Measurements from ENCODE around the gene YPEL2. TPM values are rescaled to one million over a fixed set of nuclear protein-coding genes. Genes with fewer than 3 reads are reported as not detected.

Gene YPEL2
- total RNA-seq, 1 experiment from 2014 or later, result 0.98 TPM

GRCh38 chr17:59426031-59426430 lies 94.6 kb downstream of the YPEL2 start:
- Mint-ChIP-seq H3K4me3 (no peak overlapping the region), H3K27me3 (ENCODE audit: low read depth) (no peaks in the 10 kb centered on the region), H3K27ac (no peak overlapping the region), H3K9me3 (no peaks in the 10 kb centered on the region), H3K4me1 (peaks cover 15 to 20% of the 10 kb centered on the region in 2 experiments; a peak in 3 of 4 replicates), H3K36me3 (ENCODE audit: insufficient read depth in 1 of 3, low read depth in 3 of 3) (no peaks in the 10 kb centered on the region)
- no peak overlapping the region for H3K23ac ChIP-seq (ENCODE audit: insufficient read length, low read depth, low read length)
- no peak overlapping the region for H2AK5ac ChIP-seq (ENCODE audit: insufficient read length, low read length)
- no peak overlapping the region for H2AFZ ChIP-seq (ENCODE audit: low read length)
- no peaks in the 10 kb centered on the region for H3K79me1 ChIP-seq (ENCODE audit: insufficient read depth, low read depth, low read length, poor library complexity, severe bottlenecking)
- no peak overlapping the region for H4K91ac ChIP-seq (ENCODE audit: insufficient read length, low read depth, low read length)
- no peaks in the 10 kb centered on the region; the same call in 1 of the 2 replicates for H3K4me1 ChIP-seq (ENCODE audit: insufficient read depth, low read length)
- no peak overlapping the region for H3K18ac ChIP-seq (ENCODE audit: insufficient read length, low read depth, low read length)
- H3K4ac ChIP-seq (ENCODE audit: low read depth, low read length), result no peak overlapping the region
- H3K23me2 ChIP-seq (ENCODE audit: insufficient read length, low read depth, low read length, poor library complexity, severe bottlenecking), result no peaks in the 10 kb centered on the region
- no peak overlapping the region for H3K27ac ChIP-seq (ENCODE audit: insufficient read length, low read depth, low read length)
- H3K79me2 ChIP-seq (ENCODE audit: insufficient read depth, low read length), result no peaks in the 10 kb centered on the region
- no CpG with 5 or more reads among the region's 9 CpGs for WGBS (ENCODE audit: extremely low coverage, insufficient read length, low lambda C conversion rate)
- no peak overlapping the region for H4K8ac ChIP-seq (replicated peaks; ENCODE audit: insufficient read length, low read depth, low read length)
- no peak overlapping the region for H2BK12ac ChIP-seq (ENCODE audit: insufficient read length, low read depth, low read length)
- no peak overlapping the region for H2BK20ac ChIP-seq (ENCODE audit: low read depth, low read length, poor library complexity, severe bottlenecking)
- no peak overlapping the region for H3K4me2 ChIP-seq (ENCODE audit: insufficient read depth, insufficient read length, low read length)
- no peak overlapping the region for H3T11ph ChIP-seq (ENCODE audit: low read length)
- no peaks in the 10 kb centered on the region for H4K20me1 ChIP-seq (ENCODE audit: control insufficient read depth, insufficient read depth, insufficient read length)
- no peaks in the 10 kb centered on the region for H3K27me3 ChIP-seq (ENCODE audit: insufficient read depth, low read length)
- H3K14ac ChIP-seq (ENCODE audit: insufficient read depth, low read length), result no peak overlapping the region
- no peak overlapping the region for H2BK120ac ChIP-seq (ENCODE audit: low read depth, low read length, poor library complexity, severe bottlenecking)
- no peak overlapping the region for H2BK5ac ChIP-seq (ENCODE audit: insufficient read length, low read length)
- no peak overlapping the region for H2BK15ac ChIP-seq (ENCODE audit: low read depth, low read length)
- no peak overlapping the region for H4K5ac ChIP-seq (ENCODE audit: insufficient read length, low read depth, low read length)
- DNase-seq, result no peak
- no peaks in the 10 kb centered on the region for H3K9me3 ChIP-seq (ENCODE audit: control insufficient read depth, low read depth, low read length)
- no peak overlapping the region for H3K56ac ChIP-seq (ENCODE audit: insufficient read length, low read depth, low read length)
- H3K9ac ChIP-seq (ENCODE audit: extremely low read depth, insufficient read length, low read length), result no peak overlapping the region
- no peak for TF ChIP-seq CTCF (conservative IDR thresholded peaks at IDR 0.05)
